ENCODE data around the gene CELSR1. TPM values are rescaled to one million over a fixed set of nuclear protein-coding genes. Genes with fewer than 3 reads are reported as not detected.

The CELSR1 gene
- total and polyA plus RNA-seq, 2 donors (not counting 1 experiment from before 2014, with no cell fraction given) = 30.2 to 34.8 TPM

- no peak overlapping the region for H2AFZ ChIP-seq (ENCODE audit: insufficient read depth, low read depth, low read length, poor library complexity, severe bottlenecking)
- H3K27me3 ChIP-seq (replicated peaks in 1 of 4; ENCODE audit: control extremely low read depth in 1 of 4, control insufficient read depth in 3 of 4, insufficient read depth in 4 of 4, low read length in 3 of 4) = no peaks in the 10 kb centered on the region
- ChIA-PET POLR2A (no interaction called here), CTCF (no interaction called here)
- H3K9me3 Mint-ChIP-seq (ENCODE audit: insufficient read depth) = no peaks in the 10 kb centered on the region
- TF ChIP-seq EZH2 (IDR thresholded peaks at IDR 0.05; ENCODE audit: borderline replicate concordance, insufficient read depth, low read depth, low read length, poor library complexity, severe bottlenecking) (no peak), CTCF (IDR thresholded peaks at IDR 0.05) (no peak)
- H3K4me3 Mint-ChIP-seq = no peak overlapping the region
- no peaks in the 10 kb centered on the region for H3K9me3 ChIP-seq (ENCODE audit: control extremely low read depth in 1 of 3, control insufficient read depth in 2 of 3, insufficient read depth in 1 of 3, low read length in 2 of 3)
- H3K27me3 Mint-ChIP-seq = no peaks in the 10 kb centered on the region
- H3K27ac ChIP-seq (ENCODE audit: low read length in 2 of 2) = no peak overlapping the region
- DNase-seq = no peak
- H3K4me3 ChIP-seq (ENCODE audit: control extremely low read depth in 1 of 5, extremely low read depth in 1 of 5, insufficient read depth in 1 of 5, low read depth in 2 of 5, low read length in 4 of 5) = no peak overlapping the region
- ATAC-seq (ENCODE audit: low read depth) = no peak
- no peaks in the 10 kb centered on the region for H4K20me1 ChIP-seq (ENCODE audit: control insufficient read depth, insufficient read depth, low read length, poor library complexity, severe bottlenecking)
- no peak overlapping the region for H3K9ac ChIP-seq (ENCODE audit: low read length)
- H3K4me1 ChIP-seq (ENCODE audit: control insufficient read depth in 2 of 2, insufficient read depth in 2 of 2, low read length in 2 of 2) = no peaks in the 10 kb centered on the region
- intact Hi-C loops (cut with micrococcal nuclease) = no loop called here
- no peak overlapping the region for H3K27ac Mint-ChIP-seq
- no peak overlapping the region for H3K4me2 ChIP-seq (replicated peaks; ENCODE audit: low read depth, low read length, poor library complexity, severe bottlenecking)
- 95% methylated on average over 30 of the region's 30 CpGs for WGBS (ENCODE audit: insufficient coverage)
- H3K36me3 ChIP-seq (replicated peaks in 1 of 2; ENCODE audit: control extremely low read depth in 1 of 2, control insufficient read depth in 1 of 2, extremely low read depth in 1 of 2, insufficient read depth in 2 of 2, low read length in 1 of 2) = peaks cover 0 to 37% of the 10 kb centered on the region in 2 experiments
- H3K4me1 Mint-ChIP-seq = no peaks in the 10 kb centered on the region
- no peaks in the 10 kb centered on the region for H3K79me2 ChIP-seq (ENCODE audit: control insufficient read depth, insufficient read depth, low read length)
These were observed 148.3 kb downstream of the CELSR1 start for GRCh38 chr22:46389081-46389480.

- no peak overlapping the region for H3K4me2 ChIP-seq (replicated peaks; ENCODE audit: low read depth, low read length, poor library complexity, severe bottlenecking)
- Mint-ChIP-seq H3K4me1 (no peaks in the 10 kb centered on the region), H3K4me3 (no peak overlapping the region), H3K27ac (no peak overlapping the region), H3K27me3 (no peaks in the 10 kb centered on the region), H3K9me3 (ENCODE audit: insufficient read depth) (no peaks in the 10 kb centered on the region)
- H2AFZ ChIP-seq (ENCODE audit: insufficient read depth, low read depth, low read length, poor library complexity, severe bottlenecking) = no peak overlapping the region
- H3K4me3 ChIP-seq (ENCODE audit: control extremely low read depth in 1 of 5, extremely low read depth in 1 of 5, insufficient read depth in 1 of 5, low read depth in 2 of 5, low read length in 4 of 5) = no peak overlapping the region
- CTCF ChIA-PET = no interaction called here
- H4K20me1 ChIP-seq (ENCODE audit: control insufficient read depth, insufficient read depth, low read length, poor library complexity, severe bottlenecking) = no peaks in the 10 kb centered on the region
- no peak for DNase-seq
- H3K27me3 ChIP-seq (replicated peaks in 1 of 4; ENCODE audit: control extremely low read depth in 1 of 4, control insufficient read depth in 3 of 4, insufficient read depth in 4 of 4, low read length in 3 of 4) = no peaks in the 10 kb centered on the region
- no peaks in the 10 kb centered on the region for H3K79me2 ChIP-seq (ENCODE audit: control insufficient read depth, insufficient read depth, low read length)
- ATAC-seq (ENCODE audit: low read depth) = no peak
- 90% methylated on average over 9 of the region's 10 CpGs for WGBS (ENCODE audit: insufficient coverage)
- H3K36me3 ChIP-seq (replicated peaks in 1 of 2; ENCODE audit: control extremely low read depth in 1 of 2, control insufficient read depth in 1 of 2, extremely low read depth in 1 of 2, insufficient read depth in 2 of 2, low read length in 1 of 2) = peaks cover 0 to 37% of the 10 kb centered on the region in 2 experiments
- H3K9ac ChIP-seq (ENCODE audit: low read length) = no peak overlapping the region
- POLR2A ChIA-PET = no interaction called here
- H3K9me3 ChIP-seq (ENCODE audit: control extremely low read depth in 1 of 3, control insufficient read depth in 2 of 3, insufficient read depth in 1 of 3, low read length in 2 of 3) = no peaks in the 10 kb centered on the region
- intact Hi-C loops (cut with micrococcal nuclease) = no loop called here
- no peak overlapping the region for H3K27ac ChIP-seq (ENCODE audit: low read length in 2 of 2)
- no peak for TF ChIP-seq CTCF (IDR thresholded peaks at IDR 0.05)
- no peak for TF ChIP-seq EZH2 (IDR thresholded peaks at IDR 0.05; ENCODE audit: borderline replicate concordance, insufficient read depth, low read depth, low read length, poor library complexity, severe bottlenecking)
- no peaks in the 10 kb centered on the region for H3K4me1 ChIP-seq (ENCODE audit: control insufficient read depth in 2 of 2, insufficient read depth in 2 of 2, low read length in 2 of 2)
These were observed 148.8 kb downstream of the CELSR1 start for GRCh38 chr22:46388647-46389046.
